ENCODE data around the gene PTGDR2. TPM values are rescaled to one million over a fixed set of nuclear protein-coding genes. Genes with fewer than 3 reads are reported as not detected.

The PTGDR2 gene
- total RNA-seq, 8 experiments from 2014 or later, result 0.27 to 4.6 (median 0.42) TPM

DNA sequence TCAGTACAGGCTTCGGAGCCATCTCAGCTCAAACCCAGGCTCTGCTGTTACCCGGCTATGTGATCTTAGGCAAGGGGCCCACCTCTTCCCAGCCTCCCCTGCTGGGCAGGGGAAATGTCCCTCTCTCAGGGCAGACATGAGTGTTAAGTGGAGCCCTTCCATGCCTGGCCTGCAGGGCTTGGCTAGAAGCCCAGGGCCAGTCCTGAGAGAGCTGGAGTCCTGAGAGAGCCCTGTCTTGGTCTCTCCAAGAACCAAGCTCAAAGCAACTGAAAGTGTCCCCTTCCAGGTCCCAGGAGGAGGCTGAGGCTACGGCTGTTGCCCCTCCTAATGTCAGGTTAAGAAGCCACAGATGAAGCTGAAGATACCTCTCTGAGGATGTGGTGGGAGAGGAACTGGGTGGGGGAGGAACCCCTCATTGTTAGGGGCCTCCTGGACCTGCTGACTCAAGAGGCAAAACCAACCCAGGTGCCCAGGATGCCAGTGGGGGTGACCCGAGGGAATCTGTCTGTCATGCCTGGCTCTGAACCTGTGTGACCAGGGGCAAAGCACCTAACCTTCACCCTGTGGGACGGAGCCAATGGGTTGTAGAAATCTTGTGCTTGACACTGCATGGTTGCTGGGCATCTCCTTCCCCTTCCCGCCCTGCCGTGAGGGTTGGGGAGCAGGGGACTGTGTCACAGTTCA, 15.8 kb upstream of the PTGDR2 start:
- Histone ChIP-seq H3K4me1 (replicated peaks in 1 of 2) (no peaks in the 10 kb centered on the region), H3K27ac (no peak overlapping the region), H3K4me3 (no peak overlapping the region)
- in situ Hi-C loops (cut with MboI; ENCODE audit: low pct_unique_long_range_greater_than_20kb in 2 of 9, low sequenced_read_pairs in 9 of 9, unreplicated experiment in 9 of 9), result no loop called here
- 67 to 100% (median 90%) methylated on average over 1 to 5 of the region's 7 CpGs; no CpG with 5 or more reads in 3 of the 10 experiments for WGBS, 10 experiments
- peak in 4 of 8 experiments; percentile 39 to 58 (median 51) for ATAC-seq (replicated peaks in 6 of 8)

DNA sequence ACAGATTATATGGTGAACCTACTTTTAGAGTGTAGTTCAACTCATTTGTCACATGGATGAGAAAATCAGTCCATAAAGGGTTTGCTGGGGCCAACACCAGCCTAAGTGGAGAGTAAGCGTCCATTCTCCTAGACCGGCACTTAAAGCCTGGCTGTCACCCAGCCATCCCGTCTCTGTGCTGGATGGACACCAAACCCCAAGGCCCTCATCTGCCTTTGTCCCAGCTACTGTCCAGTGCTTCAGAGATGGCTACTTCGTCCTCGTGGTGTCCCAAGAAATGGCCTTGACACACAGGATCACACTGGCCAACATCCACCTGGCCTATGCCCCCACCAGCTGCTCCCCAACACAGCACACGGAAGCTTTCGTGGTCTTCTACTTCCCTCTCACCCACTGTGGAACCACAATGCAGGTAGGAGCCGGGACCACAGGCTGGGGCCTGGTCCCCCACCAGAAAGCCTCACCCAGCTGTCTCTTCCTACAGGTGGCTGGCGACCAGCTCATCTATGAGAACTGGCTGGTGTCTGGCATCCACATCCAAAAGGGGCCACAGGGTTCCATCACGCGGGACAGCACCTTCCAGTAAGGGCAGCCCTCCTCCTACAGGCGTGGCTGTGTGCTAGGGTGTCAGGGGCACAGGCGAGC, 15.1 kb upstream of the PTGDR2 start:
- in situ Hi-C loops (cut with MboI; ENCODE audit: low pct_unique_long_range_greater_than_20kb in 2 of 9, low sequenced_read_pairs in 9 of 9, unreplicated experiment in 9 of 9), result no loop called here
- no peak overlapping the region for H3K4me3 ChIP-seq
- ATAC-seq (replicated peaks in 6 of 8), result no peak
- 72 to 100% (median 85%) methylated on average over 1 to 9 of the region's 13 CpGs; no CpG with 5 or more reads in 4 of the 10 experiments for WGBS, 10 experiments
- H3K4me1 ChIP-seq (replicated peaks in 1 of 2), result no peaks in the 10 kb centered on the region
- no peak overlapping the region for H3K27ac ChIP-seq

DNA sequence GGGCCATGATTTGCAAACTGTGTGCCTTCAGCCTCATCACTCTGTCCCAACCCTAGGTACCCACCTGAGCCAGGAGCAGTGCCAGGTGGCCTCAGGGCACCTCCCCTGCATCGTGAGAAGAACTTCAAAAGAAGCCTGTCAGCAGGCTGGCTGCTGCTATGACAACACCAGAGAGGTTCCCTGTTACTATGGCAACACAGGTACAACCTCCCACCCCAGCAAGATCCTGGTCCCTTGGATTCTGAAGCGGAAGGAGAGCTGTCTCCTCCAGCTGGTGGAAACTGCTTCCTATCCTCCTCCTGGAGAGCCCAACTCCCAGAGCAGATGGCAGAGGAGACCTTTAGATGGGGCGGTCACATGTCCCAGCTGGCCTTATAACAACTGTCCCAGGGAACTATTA, 14.5 kb upstream of the PTGDR2 start:
- H3K27ac ChIP-seq, result no peak overlapping the region

DNA sequence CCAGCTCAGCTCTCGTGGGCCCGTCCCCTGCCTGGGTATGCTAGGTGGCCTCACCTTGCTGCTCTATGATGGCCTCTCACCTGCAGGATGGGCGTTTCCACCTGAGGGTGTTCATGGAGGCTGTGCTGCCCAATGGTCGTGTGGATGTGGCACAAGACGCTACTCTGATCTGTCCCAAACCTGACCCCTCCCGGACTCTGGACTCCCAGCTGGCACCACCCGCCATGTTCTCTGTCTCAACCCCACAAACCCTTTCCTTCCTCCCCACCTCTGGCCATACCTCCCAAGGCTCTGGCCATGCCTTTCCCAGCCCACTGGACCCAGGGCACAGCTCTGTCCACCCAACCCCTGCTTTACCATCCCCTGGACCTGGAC, 13.7 kb upstream of the PTGDR2 start:
- Histone ChIP-seq H3K27ac (no peak overlapping the region), H3K4me3 (no peak overlapping the region), H3K4me1 (replicated peaks in 1 of 2) (no peaks in the 10 kb centered on the region)
- no peak for ATAC-seq (replicated peaks in 6 of 8)
- WGBS, 10 experiments, result 80 to 100% (median 90%) methylated on average over 1 to 4 of the region's 7 CpGs; no CpG with 5 or more reads in 6 of the 10 experiments
- in situ Hi-C loops (cut with MboI; ENCODE audit: low pct_unique_long_range_greater_than_20kb in 2 of 9, low sequenced_read_pairs in 9 of 9, unreplicated experiment in 9 of 9), result no loop called here

More for the DNA sequence above, 14.5 kb upstream of the PTGDR2 start:
- no peak overlapping the region for H3K4me3 ChIP-seq
- 38 to 100% (median 80%) methylated on average over 1 to 2 of the region's 3 CpGs; no CpG with 5 or more reads in 5 of the 10 experiments for WGBS, 10 experiments
- peak in 4 of 8 experiments; percentile 34 to 46 (median 36) for ATAC-seq (replicated peaks in 6 of 8)
- in situ Hi-C loops (cut with MboI; ENCODE audit: low pct_unique_long_range_greater_than_20kb in 2 of 9, low sequenced_read_pairs in 9 of 9, unreplicated experiment in 9 of 9), result no loop called here
- H3K4me1 ChIP-seq (replicated peaks in 1 of 2), result no peaks in the 10 kb centered on the region

DNA sequence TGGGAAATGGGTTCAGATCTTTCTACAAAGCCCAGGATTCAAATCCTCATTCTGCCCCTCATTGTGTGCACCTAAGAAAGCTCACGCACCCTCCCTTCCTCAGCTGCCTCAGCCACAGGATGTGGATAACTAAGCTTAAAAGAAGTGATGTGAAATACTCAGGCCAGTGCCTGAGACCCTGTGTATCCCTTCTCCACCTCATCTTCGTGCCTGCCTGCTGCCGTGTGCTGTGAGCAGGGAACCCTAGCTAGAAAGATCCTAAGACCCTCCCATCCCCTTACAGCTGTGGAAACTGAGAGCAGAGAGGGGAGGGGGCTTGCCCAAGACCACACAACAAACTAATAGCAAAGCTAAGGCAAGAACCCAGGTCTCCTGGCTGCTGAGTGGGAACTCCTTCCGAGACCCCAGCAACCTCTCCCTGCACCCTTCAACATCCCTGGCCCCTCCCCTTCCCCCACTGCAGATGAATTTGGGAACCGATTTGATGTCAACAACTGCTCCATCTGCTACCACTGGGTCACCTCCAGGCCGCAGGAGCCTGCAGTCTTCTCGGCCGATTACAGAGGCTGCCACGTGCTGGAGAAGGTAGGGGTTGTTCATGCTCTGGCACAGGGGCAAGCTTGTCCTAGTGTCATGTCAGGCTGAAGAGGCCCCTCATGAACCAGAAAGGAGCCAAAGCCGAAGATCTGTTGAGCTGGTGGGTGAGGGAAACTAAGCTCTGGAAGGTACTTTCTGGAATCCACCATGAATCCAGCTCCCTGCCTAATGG, 13.1 kb upstream of the PTGDR2 start:
- H3K4me3 ChIP-seq, result no peak overlapping the region
- no peaks in the 10 kb centered on the region for H3K4me1 ChIP-seq (replicated peaks in 1 of 2)
- in situ Hi-C loops (cut with MboI; ENCODE audit: low pct_unique_long_range_greater_than_20kb in 2 of 9, low sequenced_read_pairs in 9 of 9, unreplicated experiment in 9 of 9), result no loop called here
- 40 to 90% (median 67%) methylated on average over 1 to 4 of the region's 10 CpGs; no CpG with 5 or more reads in 4 of the 10 experiments for WGBS, 10 experiments
- ATAC-seq (replicated peaks in 6 of 8), result no peak
- H3K27ac ChIP-seq, result no peak overlapping the region

DNA sequence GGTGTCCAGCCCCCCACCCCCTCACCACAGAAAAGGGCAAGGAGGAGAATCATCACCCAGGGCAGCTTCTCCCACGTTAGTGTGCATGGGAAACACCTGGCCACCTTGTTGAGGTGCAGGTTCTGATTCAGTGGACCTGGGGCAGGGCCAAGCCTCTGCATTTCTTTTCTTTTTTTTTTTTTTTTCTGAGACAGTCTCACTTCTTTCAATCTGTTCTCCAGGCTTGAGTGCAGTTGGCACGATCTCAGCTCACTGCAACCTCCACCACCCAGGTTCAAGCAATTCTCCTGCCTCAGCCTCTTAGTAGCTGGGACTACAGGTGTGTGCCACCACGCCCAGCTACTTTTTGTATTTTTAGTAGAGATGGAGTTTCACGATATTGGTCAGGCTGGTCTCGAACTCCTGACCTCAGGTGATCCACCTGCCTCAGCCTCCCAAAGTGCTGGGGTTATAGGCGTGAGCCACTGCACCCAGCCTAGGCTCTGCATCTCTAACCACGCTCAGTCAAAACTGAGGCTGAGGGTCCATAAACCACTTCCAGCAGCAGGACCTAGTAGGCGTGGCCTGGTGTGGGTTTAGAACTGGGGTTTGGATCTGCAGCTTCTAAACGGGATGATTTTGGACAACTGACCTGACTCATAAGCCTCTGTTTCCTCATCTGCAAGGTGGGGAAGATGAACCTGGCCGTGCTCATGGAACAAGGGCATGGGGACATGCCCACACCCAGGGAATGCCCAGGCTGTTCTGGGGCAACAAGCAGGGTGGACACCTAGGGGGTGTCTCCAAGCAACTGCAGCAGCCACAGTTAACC, 12.3 kb upstream of the PTGDR2 start:
- Histone ChIP-seq H3K4me3 (no peak overlapping the region), H3K4me1 (replicated peaks in 1 of 2) (no peaks in the 10 kb centered on the region), H3K27ac (no peak overlapping the region)
- no peak for ATAC-seq (replicated peaks in 6 of 8)
- in situ Hi-C loops (cut with MboI; ENCODE audit: low pct_unique_long_range_greater_than_20kb in 2 of 9, low sequenced_read_pairs in 9 of 9, unreplicated experiment in 9 of 9), result no loop called here
- 66 to 100% (median 86%) methylated on average over 1 to 8 of the region's 10 CpGs; no CpG with 5 or more reads in 3 of the 10 experiments for WGBS, 10 experiments

DNA sequence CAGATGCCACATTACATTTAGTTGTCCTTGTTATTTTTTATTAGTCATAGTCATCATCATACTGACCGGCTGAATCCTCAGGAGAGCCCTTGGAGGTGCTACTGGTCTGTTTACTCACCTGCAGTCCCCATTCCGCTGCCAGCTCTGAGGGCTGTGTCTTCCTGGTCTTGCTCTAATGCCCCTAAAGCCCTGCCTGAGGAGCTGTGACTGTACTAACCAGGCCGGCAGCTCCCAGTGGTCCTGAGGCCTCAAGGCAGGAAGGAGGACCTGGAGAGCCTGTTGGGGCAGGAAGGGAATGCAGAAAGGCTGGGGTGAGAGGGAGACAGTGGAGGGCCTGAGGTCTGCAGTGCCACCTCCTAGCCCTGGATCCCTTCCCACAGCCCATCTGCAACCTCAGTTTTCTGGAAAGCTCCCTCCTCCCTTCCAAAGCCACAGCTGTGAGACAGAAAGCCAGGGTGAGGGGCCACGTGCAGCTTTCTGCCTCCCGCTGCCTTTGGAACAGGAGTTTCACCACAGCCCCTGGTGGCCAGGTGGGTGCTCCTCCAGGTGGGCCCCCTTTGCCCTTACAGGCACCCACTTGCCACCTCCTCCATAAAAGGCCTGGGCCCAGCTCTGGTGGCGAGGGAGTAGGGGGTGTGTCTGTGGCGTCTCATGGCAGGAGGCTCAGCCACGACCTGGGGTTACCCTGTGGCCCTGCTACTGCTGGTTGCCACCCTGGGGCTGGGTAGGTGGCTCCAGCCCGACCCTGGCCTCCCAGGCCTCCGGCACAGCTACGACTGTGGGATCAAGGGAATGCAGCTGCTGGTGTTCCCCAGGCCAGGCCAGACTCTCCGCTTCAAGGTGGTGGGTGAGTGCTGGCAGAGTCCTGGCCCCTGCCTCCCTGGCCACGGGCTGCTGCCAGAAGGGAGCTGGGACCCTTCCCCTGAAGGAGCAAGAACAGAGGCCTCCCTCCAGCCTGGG, 11.4 kb upstream of the PTGDR2 start, which contains the start of gene ZP1:
Gene ZP1, plus strand, starts transcription at position 632 of the 960 bp plus-strand sequence. Its CDS starts 20 bp downstream, at position 652.
- Histone ChIP-seq H3K4me1 (replicated peaks in 1 of 2) (no peaks in the 10 kb centered on the region), H3K27ac (no peak within 1 kb of the TSS), H3K4me3 (no peak within 1 kb of the TSS)
- in situ Hi-C loops (cut with MboI; ENCODE audit: low pct_unique_long_range_greater_than_20kb in 2 of 9, low sequenced_read_pairs in 9 of 9, unreplicated experiment in 9 of 9), result no loop called here
- 33 to 93% (median 63%) methylated on average over 1 to 3 of the region's 13 CpGs; no CpG with 5 or more reads in 1 of the 10 experiments for WGBS, 10 experiments
- ATAC-seq (replicated peaks in 6 of 8), result no peak

DNA sequence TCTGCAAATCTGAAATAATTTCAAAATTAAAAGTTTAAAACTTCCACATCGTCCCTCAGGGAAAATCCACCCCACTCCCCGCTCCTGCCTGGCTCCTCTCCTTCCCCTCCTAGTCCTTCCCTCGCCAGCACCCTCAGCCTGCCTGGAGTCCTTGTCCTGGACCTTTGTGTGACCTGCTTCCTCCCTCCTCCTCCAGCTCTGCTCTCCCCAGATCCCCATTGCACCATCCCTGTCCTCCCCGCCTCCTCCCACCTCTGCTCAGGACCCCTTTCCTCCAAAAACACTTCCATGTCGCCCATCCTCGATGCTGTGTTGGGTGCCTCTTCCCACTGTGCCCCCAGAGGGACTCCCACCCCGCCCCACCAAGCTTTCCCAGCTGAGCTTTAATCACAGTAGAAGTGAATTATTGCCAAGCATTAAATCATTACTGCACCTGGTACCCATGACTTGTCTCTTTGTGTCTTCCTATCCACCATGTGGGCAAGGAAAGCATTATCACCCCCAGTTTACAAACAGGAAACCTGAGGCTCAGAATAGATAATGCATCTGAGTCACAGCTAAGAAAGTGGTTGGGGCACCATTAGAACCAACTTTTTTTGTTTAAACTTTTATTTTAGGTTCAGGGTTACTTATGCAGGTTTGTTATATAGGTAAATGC, 9.2 kb upstream of the PTGDR2 start:
- no peak overlapping the region for H3K4me3 ChIP-seq
- ATAC-seq (replicated peaks in 6 of 8), result peak in 1 of 8 experiments; percentile 14
- WGBS, 10 experiments, result 0 to 80% (median 40%) methylated on average over 1 to 3 of the region's 7 CpGs; no CpG with 5 or more reads in 6 of the 10 experiments
- H3K4me1 ChIP-seq (replicated peaks in 1 of 2), result no peaks in the 10 kb centered on the region
- in situ Hi-C loops (cut with MboI; ENCODE audit: low pct_unique_long_range_greater_than_20kb in 2 of 9, low sequenced_read_pairs in 9 of 9, unreplicated experiment in 9 of 9), result no loop called here
- no peak overlapping the region for H3K27ac ChIP-seq

DNA sequence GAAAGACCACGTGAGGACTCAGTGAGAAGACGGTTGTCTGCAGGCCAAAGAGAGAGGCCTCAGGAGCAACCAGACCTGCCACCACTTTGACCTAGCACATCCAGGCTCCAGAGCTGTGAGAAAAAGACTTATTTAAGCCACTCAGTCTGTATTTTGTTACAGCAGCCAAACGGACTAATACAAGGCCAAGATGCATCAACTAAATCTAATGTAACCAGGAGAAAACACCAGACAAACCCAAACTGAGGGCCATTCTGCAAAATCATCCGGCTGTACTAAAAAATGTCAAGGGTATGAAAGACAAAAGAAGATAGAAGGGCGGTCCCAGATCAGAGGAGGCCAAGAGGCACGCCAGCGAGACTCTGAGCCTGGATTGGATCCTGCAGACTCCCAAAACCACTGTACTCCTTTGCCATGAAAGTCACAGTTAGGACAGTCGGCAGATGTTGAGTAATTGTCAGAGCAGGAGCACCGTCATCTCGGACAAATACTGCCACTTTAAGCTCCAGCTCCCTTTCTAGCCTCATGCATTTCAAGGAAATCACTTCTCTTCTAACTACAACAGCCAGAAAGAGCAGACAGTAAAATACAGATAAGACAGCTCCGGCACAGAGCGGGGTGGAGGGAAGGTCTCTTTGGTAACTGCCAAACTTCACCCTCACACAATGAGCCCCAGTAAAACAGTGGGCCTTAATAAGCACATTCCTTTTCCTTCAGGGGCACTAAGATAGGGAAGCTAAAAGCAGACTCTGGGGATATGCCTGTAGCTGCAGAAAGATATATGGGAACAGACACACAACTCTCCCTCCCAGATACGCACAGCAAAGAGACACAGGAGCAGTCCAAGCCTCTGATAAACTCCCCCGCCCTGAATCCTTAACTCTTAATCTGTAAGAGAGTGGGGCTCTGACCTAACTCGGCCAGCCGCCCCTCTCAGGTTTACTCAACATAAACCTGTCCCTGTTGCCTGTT, 8.1 kb upstream of the PTGDR2 start:
- no peak for ATAC-seq (replicated peaks in 6 of 8)
- in situ Hi-C loops (cut with MboI; ENCODE audit: low pct_unique_long_range_greater_than_20kb in 2 of 9, low sequenced_read_pairs in 9 of 9, unreplicated experiment in 9 of 9), result no loop called here
- H3K27ac ChIP-seq, result no peak overlapping the region
- no peak overlapping the region for H3K4me3 ChIP-seq
- H3K4me1 ChIP-seq (replicated peaks in 1 of 2), result no peaks in the 10 kb centered on the region
- WGBS, 10 experiments, result 43 to 95% (median 81%) methylated on average over 1 to 12 of the region's 16 CpGs; no CpG with 5 or more reads in 1 of the 10 experiments

DNA sequence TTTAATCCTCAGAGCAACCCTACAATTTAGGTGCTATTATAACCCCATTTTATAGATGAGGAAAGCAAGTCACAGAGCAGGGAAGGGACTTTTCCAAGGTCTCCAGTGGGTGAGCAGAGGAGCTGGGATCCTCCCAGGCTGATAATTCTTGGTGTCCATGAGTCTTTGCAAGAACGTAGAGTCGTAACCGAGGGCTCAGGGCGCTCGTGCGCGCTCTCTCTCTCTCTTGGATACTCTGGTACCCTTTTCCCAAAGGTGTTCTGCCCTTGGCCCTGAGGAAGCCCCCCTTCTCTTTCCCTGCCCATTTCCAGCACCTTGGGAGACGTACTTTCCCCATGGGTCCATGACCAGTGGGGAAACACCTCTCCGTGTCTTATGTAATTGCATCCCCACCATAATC, 6.4 kb upstream of the PTGDR2 start:
- WGBS, 10 experiments, result 67 to 97% (median 91%) methylated on average over 1 to 5 of the region's 9 CpGs; no CpG with 5 or more reads in 6 of the 10 experiments
- in situ Hi-C loops (cut with MboI; ENCODE audit: low pct_unique_long_range_greater_than_20kb in 2 of 9, low sequenced_read_pairs in 9 of 9, unreplicated experiment in 9 of 9), result no loop called here
- no peak for ATAC-seq (replicated peaks in 6 of 8)

More for the DNA sequence above, 6.4 kb upstream of the PTGDR2 start:
- Histone ChIP-seq H3K4me1 (replicated peaks in 1 of 2) (no peaks in the 10 kb centered on the region), H3K27ac (no peak overlapping the region), H3K4me3 (no peak overlapping the region)

Measured in motor neuron (in vitro differentiated cells).